Tongue (tissue), 2 donors: ENCODE results near the gene RHOBTB3. TPM values are rescaled to one million over a fixed set of nuclear protein-coding genes. Genes with fewer than 3 reads are reported as not detected.

ENCODE experiments used
- DNase-seq: peaks from one replicate; pipeline ENCODE4 v3.0.0-alpha.2; 2015
- total RNA-seq: library from RNA; depleted of rRNA; stranded (reverse); fragments of >200 nt; gene quantifications from one replicate; pipeline ENCODE4 v1.2.3, GENCODE V29; 2014

The RHOBTB3 gene
- total RNA-seq, 1 donor from 2014 or later: 188 TPM

GRCh38 chr5:95713960-95714710 lies 17.0 kb upstream of the RHOBTB3 start:
- no peak for DNase-seq

- no peak for DNase-seq
These were observed 15.2 kb upstream of the RHOBTB3 start for GRCh38 chr5:95715799-95716461.

GRCh38 chr5:95717439-95717838 lies 13.7 kb upstream of the RHOBTB3 start:
- no peak for DNase-seq

GRCh38 chr5:95718203-95718602 lies 12.9 kb upstream of the RHOBTB3 start:
- no peak for DNase-seq

- DNase-seq: no peak
These were observed 12.4 kb upstream of the RHOBTB3 start for GRCh38 chr5:95718738-95719137.

- peak; percentile 27 for DNase-seq
These were observed 10.9 kb upstream of the RHOBTB3 start for GRCh38 chr5:95720094-95720786.

GRCh38 chr5:95721582-95722295 lies 9.4 kb upstream of the RHOBTB3 start:
- no peak for DNase-seq

- DNase-seq: no peak
These were observed 7.3 kb upstream of the RHOBTB3 start for GRCh38 chr5:95723632-95724369.

GRCh38 chr5:95725071-95725820 lies 5.9 kb upstream of the RHOBTB3 start:
- DNase-seq: no peak

- DNase-seq: peak; percentile 57
These were observed 5.0 kb upstream of the RHOBTB3 start for GRCh38 chr5:95725937-95726810.

- DNase-seq: no peak
These were observed 4.0 kb upstream of the RHOBTB3 start for GRCh38 chr5:95726811-95727763.

- DNase-seq: no peak
These were observed 3.4 kb upstream of the RHOBTB3 start for GRCh38 chr5:95727764-95728191.

GRCh38 chr5:95728494-95729114 lies 2.5 kb upstream of the RHOBTB3 start:
- DNase-seq: no peak

GRCh38 chr5:95729115-95730010 lies 1.8 kb upstream of the RHOBTB3 start:
- no peak for DNase-seq

GRCh38 chr5:95730011-95730700 lies 980 bp upstream of the RHOBTB3 start:
- DNase-seq: no peak
